ENCODE measurements around the gene FADS2. TPM values are rescaled to one million over a fixed set of nuclear protein-coding genes. Genes with fewer than 3 reads are reported as not detected.

FADS2 gene
- total RNA-seq, 4 donors from 2014 or later = 13.5 to 117 (median 84.9) TPM

DNA sequence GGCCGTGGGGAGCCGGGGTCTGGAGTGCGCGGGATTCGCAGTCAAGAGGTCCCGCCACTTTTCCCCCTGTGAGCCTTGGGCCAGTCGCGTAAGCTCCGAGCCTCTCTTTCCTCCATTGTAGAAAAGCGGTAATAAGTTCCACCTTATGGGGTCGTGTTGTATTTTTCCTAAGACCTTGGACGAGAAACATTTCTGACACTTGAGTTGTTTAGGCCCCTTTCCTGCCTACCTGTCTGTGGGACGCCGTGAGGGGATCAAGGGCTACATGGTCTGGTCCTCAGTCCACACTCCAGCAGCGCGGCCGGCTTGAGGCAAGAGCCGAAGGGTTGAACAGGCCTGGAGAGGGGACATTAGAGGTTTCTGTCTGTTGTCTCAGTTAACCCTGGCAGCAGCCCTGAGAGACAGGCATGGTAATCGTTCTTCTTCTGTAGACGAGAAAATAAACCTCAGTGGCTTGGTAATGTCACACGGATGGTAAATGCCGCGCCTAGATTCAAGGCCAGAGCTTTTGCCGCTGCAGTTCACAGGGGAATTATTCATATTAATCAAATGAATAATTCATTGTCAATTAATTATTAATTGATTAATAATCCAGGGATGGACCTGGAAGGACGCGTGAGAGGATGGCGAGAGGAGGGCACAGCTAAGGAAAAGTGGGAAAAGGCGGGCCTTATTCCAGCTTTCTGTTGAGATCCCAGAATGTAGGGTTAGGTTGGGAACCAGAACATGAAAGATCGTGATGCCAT, 34.8 kb upstream of the FADS2 start:
- Histone ChIP-seq H3K36me3 (no peaks in the 10 kb centered on the region), H3K9me3 (no peaks in the 10 kb centered on the region), H3K27ac (peak overlapping the region; percentile 91 to 98), H3K4me1 (peaks cover 4 to 5% of the 10 kb centered on the region in 2 donors), H3K4me3 (peak overlapping the region; percentile 66 to 84), H3K27me3 (no peaks in the 10 kb centered on the region)
- no peak for DNase-seq
- TF ChIP-seq POLR2A (IDR thresholded peaks at IDR 0.05) = no peak
- TF ChIP-seq, protein P1, sequence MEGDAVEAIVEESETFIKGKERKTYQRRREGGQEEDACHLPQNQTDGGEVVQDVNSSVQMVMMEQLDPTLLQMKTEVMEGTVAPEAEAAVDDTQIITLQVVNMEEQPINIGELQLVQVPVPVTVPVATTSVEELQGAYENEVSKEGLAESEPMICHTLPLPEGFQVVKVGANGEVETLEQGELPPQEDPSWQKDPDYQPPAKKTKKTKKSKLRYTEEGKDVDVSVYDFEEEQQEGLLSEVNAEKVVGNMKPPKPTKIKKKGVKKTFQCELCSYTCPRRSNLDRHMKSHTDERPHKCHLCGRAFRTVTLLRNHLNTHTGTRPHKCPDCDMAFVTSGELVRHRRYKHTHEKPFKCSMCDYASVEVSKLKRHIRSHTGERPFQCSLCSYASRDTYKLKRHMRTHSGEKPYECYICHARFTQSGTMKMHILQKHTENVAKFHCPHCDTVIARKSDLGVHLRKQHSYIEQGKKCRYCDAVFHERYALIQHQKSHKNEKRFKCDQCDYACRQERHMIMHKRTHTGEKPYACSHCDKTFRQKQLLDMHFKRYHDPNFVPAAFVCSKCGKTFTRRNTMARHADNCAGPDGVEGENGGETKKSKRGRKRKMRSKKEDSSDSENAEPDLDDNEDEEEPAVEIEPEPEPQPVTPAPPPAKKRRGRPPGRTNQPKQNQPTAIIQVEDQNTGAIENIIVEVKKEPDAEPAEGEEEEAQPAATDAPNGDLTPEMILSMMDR (IDR thresholded peaks at IDR 0.05) = no peak
- intact Hi-C loops (cut with DNase I; ENCODE audit: low total_unique reads) = loop anchor here (10.0 kb wide), 1 partner anchor 102 kb away; the partner anchor contains the start of gene FADS3

DNA sequence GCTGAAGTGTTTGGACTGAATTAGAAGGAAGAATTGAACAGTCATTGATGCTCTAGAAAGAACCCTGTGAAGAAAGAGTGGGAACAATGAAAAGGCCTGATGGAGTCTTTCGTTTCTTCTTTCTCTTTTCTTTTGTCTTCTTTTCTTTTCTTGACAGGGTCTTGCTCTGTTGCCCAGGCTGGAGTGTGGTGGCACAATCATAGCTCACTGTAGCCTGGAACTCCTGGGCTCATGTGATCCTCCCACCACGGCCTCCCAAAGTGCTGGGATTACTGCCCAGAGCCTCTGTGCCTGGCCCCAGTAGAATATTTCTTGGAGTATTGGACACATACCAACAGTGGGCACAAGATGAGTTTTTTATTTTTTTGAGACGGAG, 34.3 kb upstream of the FADS2 start:
- no peak for DNase-seq
- TF ChIP-seq, protein P1 (IDR thresholded peaks at IDR 0.05) = no peak
- TF ChIP-seq POLR2A (IDR thresholded peaks at IDR 0.05) = no peak
- H3K27me3 ChIP-seq = no peaks in the 10 kb centered on the region
- no peak overlapping the region for H3K4me3 ChIP-seq
- peaks cover 4 to 5% of the 10 kb centered on the region in 2 donors for H3K4me1 ChIP-seq
- intact Hi-C loops (cut with DNase I; ENCODE audit: low total_unique reads) = loop anchor here (10.0 kb wide), 1 partner anchor 101 kb away; the partner anchor contains the start of gene FADS3
- H3K27ac ChIP-seq = no peak overlapping the region
- H3K36me3 ChIP-seq = no peaks in the 10 kb centered on the region
- no peaks in the 10 kb centered on the region for H3K9me3 ChIP-seq

GRCh38 chr11:61794579-61794978, 33.5 kb upstream of the FADS2 start:
- H3K27ac ChIP-seq = no peak overlapping the region
- intact Hi-C loops (cut with DNase I; ENCODE audit: low total_unique reads) = loop anchor here (10.0 kb wide), 1 partner anchor 100 kb away; the partner anchor contains the start of gene FADS3
- DNase-seq = no peak
- no peak overlapping the region for H3K4me3 ChIP-seq
- H3K9me3 ChIP-seq = no peaks in the 10 kb centered on the region
- peaks cover 4 to 5% of the 10 kb centered on the region in 2 donors for H3K4me1 ChIP-seq
- no peaks in the 10 kb centered on the region for H3K27me3 ChIP-seq
- no peaks in the 10 kb centered on the region for H3K36me3 ChIP-seq
- TF ChIP-seq, protein P1 (IDR thresholded peaks at IDR 0.05) = no peak

- Histone ChIP-seq H3K27ac (no peak overlapping the region), H3K4me1 (peaks cover 4 to 5% of the 10 kb centered on the region in 2 donors), H3K36me3 (no peaks in the 10 kb centered on the region), H3K4me3 (no peak overlapping the region), H3K27me3 (no peaks in the 10 kb centered on the region), H3K9me3 (no peaks in the 10 kb centered on the region)
- TF ChIP-seq POLR2A (IDR thresholded peaks at IDR 0.05) = no peak
- intact Hi-C loops (cut with DNase I; ENCODE audit: low total_unique reads) = loop anchor here (10.0 kb wide), 1 partner anchor 99 kb away; the partner anchor contains the start of gene FADS3
- no peak for DNase-seq
Measured at GRCh38 chr11:61795459-61795858, 32.6 kb upstream of the FADS2 start.

DNA sequence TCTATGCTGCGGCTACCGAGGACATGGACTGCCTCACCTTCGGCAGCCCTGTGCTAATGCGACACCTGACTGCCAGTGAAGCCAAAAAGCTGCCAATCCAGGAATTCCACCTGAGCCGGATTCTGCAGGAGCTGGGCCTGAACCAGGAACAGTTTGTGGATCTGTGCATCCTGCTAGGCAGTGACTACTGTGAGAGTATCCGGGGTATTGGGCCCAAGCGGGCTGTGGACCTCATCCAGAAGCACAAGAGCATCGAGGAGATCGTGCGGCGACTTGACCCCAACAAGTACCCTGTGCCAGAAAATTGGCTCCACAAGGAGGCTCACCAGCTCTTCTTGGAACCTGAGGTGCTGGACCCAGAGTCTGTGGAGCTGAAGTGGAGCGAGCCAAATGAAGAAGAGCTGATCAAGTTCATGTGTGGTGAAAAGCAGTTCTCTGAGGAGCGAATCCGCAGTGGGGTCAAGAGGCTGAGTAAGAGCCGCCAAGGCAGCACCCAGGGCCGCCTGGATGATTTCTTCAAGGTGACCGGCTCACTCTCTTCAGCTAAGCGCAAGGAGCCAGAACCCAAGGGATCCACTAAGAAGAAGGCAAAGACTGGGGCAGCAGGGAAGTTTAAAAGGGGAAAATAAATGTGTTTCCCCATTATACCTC, 32.1 kb upstream of the FADS2 start:
- Histone ChIP-seq H3K36me3 (no peaks in the 10 kb centered on the region), H3K4me1 (peaks cover 4 to 5% of the 10 kb centered on the region in 2 donors), H3K9me3 (no peaks in the 10 kb centered on the region), H3K27me3 (no peaks in the 10 kb centered on the region), H3K4me3 (no peak overlapping the region), H3K27ac (no peak overlapping the region)
- TF ChIP-seq, protein P1 (IDR thresholded peaks at IDR 0.05) = no peak
- no peak for TF ChIP-seq POLR2A (IDR thresholded peaks at IDR 0.05)
- DNase-seq = no peak
- intact Hi-C loops (cut with DNase I; ENCODE audit: low total_unique reads) = loop anchor here (10.0 kb wide), 1 partner anchor 99 kb away; the partner anchor contains the start of gene FADS3
